CD8-positive, alpha-beta memory T cell (primary cell): ENCODE measurements around the gene AKT2. TPM values are rescaled to one million over a fixed set of nuclear protein-coding genes. Genes with fewer than 3 reads are reported as not detected.

Experiments
- CTCF ChIA-PET: fragments of 350-600 bp; sonication (Branson Sonifier 250); formaldehyde crosslinking; loops from one replicate; lab custom pipeline; 2021; ENCODE audit warnings: antibody characterized with exemption; lab: Charles Lee
- POLR2A ChIA-PET: fragments of 350-600 bp; sonication (Branson Sonifier 250); formaldehyde crosslinking; loops from one replicate; lab custom pipeline; 2021; ENCODE audit warnings: antibody characterized with exemption; lab: Charles Lee
- DNase-seq, 5 donors: peaks; one replicate each; pipeline versions ENCODE4 v3.0.0 to v3.0.0-alpha.2; 2020 to 2022; ENCODE audit warnings: mixed read lengths in 1 of 5
- H3K27ac ChIP-seq: one replicate; pipeline ENCODE4 v1.7.0; 2013; ENCODE audit warnings: low read depth, mild to moderate bottlenecking, low read length, moderate library complexity
- H3K27me3 ChIP-seq: 2 replicates; pipeline ENCODE4 v1.7.0; 2013; ENCODE audit warnings: low read length, mild to moderate bottlenecking; ENCODE audit not compliant: insufficient read depth, poor library complexity, severe bottlenecking
- H3K36me3 ChIP-seq: 2 replicates; pipeline ENCODE4 v1.7.0; 2013; ENCODE audit warnings: mild to moderate bottlenecking, low read length, moderate library complexity; ENCODE audit not compliant: insufficient read depth
- H3K4me1 ChIP-seq: 2 replicates; pipeline ENCODE4 v1.7.0; 2013; ENCODE audit warnings: mild to moderate bottlenecking, low read length, moderate library complexity; ENCODE audit not compliant: insufficient read depth
- H3K4me3 ChIP-seq: 2 replicates; pipeline ENCODE4 v1.7.0; 2013; ENCODE audit warnings: mild to moderate bottlenecking, low read length
- H3K9me3 ChIP-seq: 2 replicates; pipeline ENCODE4 v1.7.0; 2013; ENCODE audit warnings: mild to moderate bottlenecking, low read length
- H3K27ac Mint-ChIP-seq, 8 donors: one replicate each; pipeline ENCODE4 v1.8.0; 2020 to 2021; ENCODE audit warnings: mixed read lengths in 8 of 8, mild to moderate bottlenecking in 6 of 8, inconsistent platforms in 3 of 8, moderate library complexity in 3 of 8
- H3K27me3 Mint-ChIP-seq, 2 donors: one replicate each; pipeline ENCODE4 v1.8.0; 2020 to 2021; ENCODE audit warnings: mixed read lengths in 2 of 2, mild to moderate bottlenecking in 1 of 2, moderate library complexity in 1 of 2
- H3K36me3 Mint-ChIP-seq, 3 donors: one replicate each; pipeline ENCODE4 v1.8.0; 2020 to 2021; ENCODE audit warnings: mixed read lengths in 3 of 3, inconsistent platforms in 1 of 3, mild to moderate bottlenecking in 1 of 3
- H3K4me1 Mint-ChIP-seq, 3 donors: one replicate each; pipeline ENCODE4 v1.8.0; 2020 to 2021; ENCODE audit warnings: mixed read lengths in 3 of 3, inconsistent platforms in 1 of 3, mild to moderate bottlenecking in 1 of 3
- H3K4me3 Mint-ChIP-seq, 7 donors: one replicate each; pipeline ENCODE4 v1.8.0; 2020 to 2021; ENCODE audit warnings: mixed read lengths in 7 of 7, mild to moderate bottlenecking in 6 of 7, moderate library complexity in 4 of 7, inconsistent platforms in 2 of 7
- H3K9me3 Mint-ChIP-seq, 5 donors: one replicate each; pipeline ENCODE4 v1.8.0; 2020 to 2022; ENCODE audit warnings: mixed read lengths in 5 of 5, mild to moderate bottlenecking in 3 of 5, moderate library complexity in 2 of 5, inconsistent platforms in 1 of 5
- polyA plus RNA-seq: library from polyadenylated mRNA; unstranded; fragments of 300-500 nt; fragmentation: Illumina TruSeq; gene quantifications from one replicate; pipeline ENCODE4 v1.2.3, GENCODE V29; 2021
- total RNA-seq, 2 experiments: library from RNA; stranded (reverse); gene quantifications; one replicate each; pipeline ENCODE4 v1.2.3, GENCODE V29; 2021

Gene AKT2
- total and polyA plus RNA-seq, 3 experiments from 2014 or later = 27.0 to 132 (median 124) TPM

DNA sequence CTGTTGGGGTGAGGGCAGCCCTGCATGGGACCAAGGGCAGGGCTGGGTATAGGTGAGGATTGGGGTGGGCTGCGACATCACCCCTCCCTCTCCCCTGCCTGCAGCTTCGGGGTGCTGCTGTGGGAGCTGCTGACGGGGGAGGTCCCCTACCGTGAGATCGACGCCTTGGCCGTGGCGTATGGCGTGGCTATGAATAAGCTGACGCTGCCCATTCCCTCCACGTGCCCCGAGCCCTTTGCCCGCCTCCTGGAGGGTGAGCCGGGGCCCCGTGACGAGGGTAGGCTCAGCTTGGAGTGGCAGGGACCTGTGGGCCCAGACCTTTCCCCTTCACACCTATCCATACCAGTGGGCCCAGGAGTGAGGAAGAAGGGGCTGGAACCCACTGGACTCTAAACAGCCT is 80.8 kb downstream of the AKT2 start:
- no peaks in the 10 kb centered on the region for H3K4me1 ChIP-seq
- no peak overlapping the region for H3K4me3 ChIP-seq
- no peaks in the 10 kb centered on the region for H3K36me3 ChIP-seq
- H3K27me3 ChIP-seq = no peaks in the 10 kb centered on the region
- Mint-ChIP-seq H3K27ac (peak overlapping the region in 1 of 8 donors; percentile 33), H3K36me3 (peaks cover 8 to 42% (median 9%) of the 10 kb centered on the region in 3 donors), H3K27me3 (no peaks in the 10 kb centered on the region), H3K4me3 (no peak overlapping the region), H3K4me1 (no peaks in the 10 kb centered on the region), H3K9me3 (no peaks in the 10 kb centered on the region)
- no peak for DNase-seq
- ChIA-PET POLR2A (interaction anchor here (0.6 kb wide), 1 partner anchor 1347 kb away, joined by 5 read pairs; no protein-coding TSS in a partner anchor), CTCF (interaction anchor here (0.9 kb wide), 1 partner anchor 64 kb away, joined by 3 read pairs; no protein-coding TSS in a partner anchor)
- no peak overlapping the region for H3K27ac ChIP-seq
- no peaks in the 10 kb centered on the region for H3K9me3 ChIP-seq

DNA sequence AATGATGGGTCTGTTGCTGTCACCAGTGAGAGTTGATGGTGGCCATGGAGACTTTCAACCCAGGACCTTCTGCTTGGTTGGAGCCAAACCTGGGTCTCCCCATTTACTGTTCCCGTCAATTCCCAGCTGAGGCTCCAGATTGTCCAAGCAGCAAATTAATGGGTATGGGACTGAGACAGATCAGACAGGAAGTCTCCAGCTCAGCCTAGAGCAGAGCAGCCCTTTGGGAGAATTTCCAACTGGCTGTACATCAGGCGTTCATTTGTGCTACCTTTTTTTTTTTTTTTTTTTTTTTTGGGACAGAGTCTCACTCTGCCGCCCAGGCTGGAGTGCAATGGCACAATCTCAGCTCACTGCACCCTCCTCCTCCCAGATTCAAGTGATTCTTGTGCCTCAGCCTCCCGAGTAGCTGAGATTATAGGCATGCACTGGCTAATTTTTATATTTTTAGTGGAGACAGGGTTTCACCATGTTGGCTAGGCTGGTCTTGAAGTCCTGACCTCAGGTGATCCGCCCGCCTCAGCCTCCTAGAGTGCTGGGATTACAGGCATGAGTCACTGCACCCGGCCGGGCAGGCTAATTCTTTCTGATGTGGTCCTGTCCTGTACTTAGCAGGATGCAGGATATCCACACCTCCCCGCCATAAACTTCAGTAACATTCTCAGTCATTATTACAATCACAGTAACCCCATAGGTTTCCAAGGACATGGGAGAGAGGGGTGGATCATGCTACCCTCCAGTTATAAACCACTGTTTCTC is 84.6 kb downstream of the AKT2 start:
- POLR2A ChIA-PET = no interaction called here
- H3K4me3 Mint-ChIP-seq = no peak overlapping the region

DNA sequence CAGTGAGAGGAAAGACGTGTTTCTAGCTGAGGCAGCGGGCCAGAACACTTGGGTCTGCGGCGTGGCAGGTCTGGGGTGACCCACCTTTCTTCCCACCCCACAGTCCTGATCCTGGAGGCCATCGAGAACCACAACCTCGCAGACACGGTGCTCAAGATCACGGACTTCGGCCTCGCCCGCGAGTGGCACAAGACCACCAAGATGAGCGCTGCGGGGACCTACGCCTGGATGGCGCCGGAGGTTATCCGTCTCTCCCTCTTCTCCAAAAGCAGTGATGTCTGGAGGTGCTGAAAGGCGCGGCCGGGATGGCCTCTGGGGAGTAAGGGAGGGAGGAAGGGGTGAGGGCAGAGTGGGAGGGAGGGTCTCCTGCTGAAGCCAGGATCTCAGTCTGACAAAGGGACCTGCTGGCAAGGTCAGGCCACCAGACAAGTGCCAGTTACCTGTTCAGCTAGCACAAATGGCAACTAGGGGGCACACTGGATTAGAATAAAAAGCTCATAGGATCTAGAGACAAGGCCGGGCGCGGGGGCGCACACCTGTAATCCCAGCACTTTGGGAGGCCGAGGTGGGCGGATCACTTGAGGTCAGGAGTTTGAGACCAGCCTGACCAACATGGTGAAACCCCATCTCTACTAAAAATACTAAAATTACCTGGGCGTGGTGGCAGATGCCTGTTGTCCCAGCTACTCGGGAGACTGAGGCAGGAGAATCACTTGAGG is 86.7 kb downstream of the AKT2 start:
- H3K4me3 Mint-ChIP-seq = peak overlapping the region in 1 of 7 donors; percentile 45
- no peak overlapping the region for H3K27ac ChIP-seq
- H3K27me3 Mint-ChIP-seq = no peaks in the 10 kb centered on the region
- H3K4me1 Mint-ChIP-seq = peaks cover 16 to 27% (median 23%) of the 10 kb centered on the region in 3 donors
- no peaks in the 10 kb centered on the region for H3K36me3 ChIP-seq
- no peak overlapping the region for H3K4me3 ChIP-seq
- no peaks in the 10 kb centered on the region for H3K9me3 Mint-ChIP-seq
- peak overlapping the region in 1 of 8 donors; percentile 66 for H3K27ac Mint-ChIP-seq
- H3K4me1 ChIP-seq = no peaks in the 10 kb centered on the region
- ChIA-PET POLR2A (no interaction called here), CTCF (no interaction called here)
- H3K27me3 ChIP-seq = no peaks in the 10 kb centered on the region
- peaks cover 2 to 24% (median 6%) of the 10 kb centered on the region in 3 donors for H3K36me3 Mint-ChIP-seq
- no peaks in the 10 kb centered on the region for H3K9me3 ChIP-seq
- no peak for DNase-seq

More for the DNA sequence above, 84.6 kb downstream of the AKT2 start:
- H3K4me3 ChIP-seq = no peak overlapping the region
- Mint-ChIP-seq H3K27ac (no peak overlapping the region), H3K27me3 (no peaks in the 10 kb centered on the region), H3K9me3 (no peaks in the 10 kb centered on the region), H3K4me1 (peaks cover 2 to 10% (median 7%) of the 10 kb centered on the region in 3 donors), H3K36me3 (peaks cover 8 to 40% (median 11%) of the 10 kb centered on the region in 3 donors)
- no peaks in the 10 kb centered on the region for H3K27me3 ChIP-seq
- no peaks in the 10 kb centered on the region for H3K36me3 ChIP-seq
- CTCF ChIA-PET = interaction anchor here (1.0 kb wide), 1 partner anchor 56 kb away, joined by 4 read pairs; no protein-coding TSS in a partner anchor
- H3K4me1 ChIP-seq = no peaks in the 10 kb centered on the region
- H3K9me3 ChIP-seq = no peaks in the 10 kb centered on the region
- H3K27ac ChIP-seq = no peak overlapping the region
- no peak for DNase-seq

GRCh38 chr19:40193587-40193849 is 91.6 kb downstream of the AKT2 start:
- Histone ChIP-seq H3K27ac (no peak overlapping the region), H3K4me1 (peaks cover 17% of the 10 kb centered on the region), H3K27me3 (no peaks in the 10 kb centered on the region), H3K36me3 (no peaks in the 10 kb centered on the region), H3K4me3 (no peak overlapping the region), H3K9me3 (no peaks in the 10 kb centered on the region)
- H3K9me3 Mint-ChIP-seq = no peaks in the 10 kb centered on the region
- ChIA-PET CTCF (no interaction called here), POLR2A (no interaction called here)
- H3K36me3 Mint-ChIP-seq = peaks cover 0 to 16% (median 2%) of the 10 kb centered on the region in 3 donors
- H3K27ac Mint-ChIP-seq = peak overlapping the region in 4 of 8 donors; percentile 20 to 40 (median 25)
- peaks cover 37 to 50% (median 49%) of the 10 kb centered on the region in 3 donors for H3K4me1 Mint-ChIP-seq
- DNase-seq = no peak
- peaks cover 0 to 3% of the 10 kb centered on the region in 2 donors for H3K27me3 Mint-ChIP-seq
- H3K4me3 Mint-ChIP-seq = peak overlapping the region; percentile 16 to 92 (median 72)

DNA sequence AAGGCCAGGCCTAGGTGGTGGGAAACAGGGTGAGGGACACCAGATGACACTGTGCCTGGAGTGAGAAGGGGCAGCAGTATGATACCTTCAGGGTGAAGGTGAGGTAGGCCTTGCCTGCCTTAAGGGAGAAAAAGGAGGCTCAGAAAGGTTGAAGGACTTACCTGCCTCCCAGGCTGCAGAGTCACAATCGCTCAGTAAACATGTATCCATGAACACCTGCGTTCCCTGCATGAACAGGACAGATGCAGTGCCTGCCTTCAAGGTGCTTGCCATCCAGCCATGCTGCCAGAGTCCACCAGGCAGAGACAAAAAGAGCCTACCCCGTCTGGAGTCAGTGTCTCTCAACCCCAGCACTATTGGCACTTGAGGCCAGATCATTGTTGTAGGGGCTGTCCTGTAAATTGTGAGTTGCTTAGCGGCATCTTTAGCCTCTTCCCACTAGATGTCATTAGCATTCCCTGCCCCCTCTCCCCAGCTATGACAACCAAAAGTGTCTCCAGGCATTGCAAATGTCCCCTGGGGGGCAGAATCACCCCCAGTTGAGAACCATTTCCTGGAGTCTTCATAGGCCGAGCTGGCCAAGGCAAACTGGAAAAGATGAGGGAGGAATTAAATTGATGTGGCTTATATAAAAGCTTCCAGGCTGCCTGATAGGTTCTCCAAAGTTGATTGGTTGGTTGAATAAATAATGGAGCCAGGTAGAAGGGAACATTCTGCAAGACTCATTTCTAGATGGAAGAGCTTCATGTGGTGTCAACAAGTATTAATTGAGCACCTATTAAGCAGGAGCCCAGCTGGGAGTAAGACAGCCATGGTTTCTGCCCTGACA is 92.2 kb downstream of the AKT2 start:
- Mint-ChIP-seq H3K27ac (peak overlapping the region in 6 of 8 donors; percentile 29 to 73 (median 52)), H3K4me3 (peak overlapping the region; percentile 70 to 92 (median 73)), H3K36me3 (peaks cover 0 to 14% (median 1%) of the 10 kb centered on the region in 3 donors), H3K9me3 (no peaks in the 10 kb centered on the region), H3K4me1 (peaks cover 37 to 50% (median 49%) of the 10 kb centered on the region in 3 donors), H3K27me3 (peaks cover 0 to 3% of the 10 kb centered on the region in 2 donors)
- CTCF ChIA-PET = no interaction called here
- no peaks in the 10 kb centered on the region for H3K9me3 ChIP-seq
- H3K4me3 ChIP-seq = no peak overlapping the region
- H3K27ac ChIP-seq = no peak overlapping the region
- peaks cover 17% of the 10 kb centered on the region for H3K4me1 ChIP-seq
- DNase-seq = no peak
- POLR2A ChIA-PET = no interaction called here
- H3K27me3 ChIP-seq = no peaks in the 10 kb centered on the region
- no peaks in the 10 kb centered on the region for H3K36me3 ChIP-seq

GRCh38 chr19:40191836-40192646 is 93.1 kb downstream of the AKT2 start:
- H3K9me3 Mint-ChIP-seq = no peaks in the 10 kb centered on the region

More at GRCh38 chr19:40191836-40192646, 93.1 kb downstream of the AKT2 start:
- Mint-ChIP-seq H3K4me3 (peak overlapping the region in 6 of 7 donors; percentile 70 to 92 (median 73)), H3K36me3 (peaks cover 0 to 11% (median 0%) of the 10 kb centered on the region in 3 donors), H3K27me3 (peaks cover 0 to 3% of the 10 kb centered on the region in 2 donors), H3K4me1 (peaks cover 37 to 50% (median 49%) of the 10 kb centered on the region in 3 donors), H3K27ac (peak overlapping the region in 6 of 8 donors; percentile 6 to 73 (median 52))
- Histone ChIP-seq H3K4me1 (peaks cover 17% of the 10 kb centered on the region), H3K27me3 (no peaks in the 10 kb centered on the region), H3K27ac (peak overlapping the region; percentile 9), H3K9me3 (no peaks in the 10 kb centered on the region), H3K4me3 (peak overlapping the region; percentile 6), H3K36me3 (no peaks in the 10 kb centered on the region)
- ChIA-PET CTCF (no interaction called here), POLR2A (no interaction called here)
- DNase-seq = peak in 2 of 5 donors; percentile 8 to 53
